Forelimb muscle (tissue), 1 donor: ENCODE measurements around the gene DNAJC17. TPM values are rescaled to one million over a fixed set of nuclear protein-coding genes. Genes with fewer than 3 reads are reported as not detected.

Experiments used
- DNase-seq: peaks from one replicate; pipeline ENCODE4 v3.0.0-alpha.2; 2013; ENCODE audit warnings: low read depth
- polyA plus RNA-seq: library from polyadenylated mRNA; unstranded; fragments of 120-200 nt; gene quantifications from one replicate; pipeline ENCODE4 v1.2.1, GENCODE V29; 2013; ENCODE audit not compliant: insufficient read length

DNAJC17 gene
- polyA plus RNA-seq, 1 donor = 22.8 TPM

DNA sequence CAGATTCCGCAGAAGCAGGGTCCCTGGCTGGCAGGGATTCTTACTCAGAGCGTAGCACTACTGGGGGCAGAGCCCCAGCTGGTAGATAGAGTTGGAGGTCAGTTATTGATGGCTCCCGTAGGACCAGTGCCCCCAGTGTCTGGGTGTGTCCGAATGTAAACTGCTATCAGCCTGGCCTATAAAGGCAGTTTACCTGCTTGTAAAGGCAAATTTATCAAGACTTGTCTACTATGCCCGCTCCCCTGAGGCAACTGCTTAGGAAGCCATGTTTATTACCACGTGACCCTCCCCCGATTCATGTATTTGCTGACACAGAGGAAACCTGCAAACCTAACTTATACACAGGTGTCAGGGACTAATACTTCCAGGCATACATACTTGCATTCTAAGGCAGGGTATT, 21.8 kb upstream of the DNAJC17 start:
- no peak for DNase-seq

DNA sequence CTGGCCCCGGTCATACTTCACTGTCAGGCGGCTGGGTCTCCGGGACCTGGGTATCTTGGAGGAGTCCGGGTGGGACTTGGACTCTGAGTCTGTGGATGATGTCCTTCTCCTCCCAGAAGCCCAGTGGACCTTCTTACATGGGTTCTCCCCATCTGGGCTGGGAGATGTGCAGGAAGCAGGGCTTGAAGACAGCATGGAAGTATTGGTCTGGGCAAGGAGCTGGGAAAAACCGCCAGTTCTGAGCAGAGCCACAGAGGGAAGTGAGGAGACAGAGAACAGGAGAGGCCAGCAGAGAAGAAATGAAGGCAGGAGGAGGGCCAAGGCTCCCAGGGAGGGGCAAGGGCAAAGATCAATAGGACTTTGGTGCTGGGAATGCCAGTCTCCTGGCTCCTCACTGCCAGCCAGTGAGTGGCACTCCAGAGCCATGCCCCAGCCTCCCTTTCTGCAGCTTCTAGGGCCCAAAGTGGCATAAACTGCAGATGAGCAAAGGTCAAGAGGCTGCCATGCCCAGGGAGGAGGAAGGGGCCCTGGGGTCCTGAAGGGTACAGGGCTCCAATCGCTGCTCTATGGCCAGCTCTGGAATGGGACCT, 21.3 kb upstream of the DNAJC17 start, which contains the start of gene PPP1R14D:
PPP1R14D (minus strand) TSS at position 262 of the 590 bp plus-strand sequence; CDS start at position 195, 67 bp downstream.
- DNase-seq = no peak

DNA sequence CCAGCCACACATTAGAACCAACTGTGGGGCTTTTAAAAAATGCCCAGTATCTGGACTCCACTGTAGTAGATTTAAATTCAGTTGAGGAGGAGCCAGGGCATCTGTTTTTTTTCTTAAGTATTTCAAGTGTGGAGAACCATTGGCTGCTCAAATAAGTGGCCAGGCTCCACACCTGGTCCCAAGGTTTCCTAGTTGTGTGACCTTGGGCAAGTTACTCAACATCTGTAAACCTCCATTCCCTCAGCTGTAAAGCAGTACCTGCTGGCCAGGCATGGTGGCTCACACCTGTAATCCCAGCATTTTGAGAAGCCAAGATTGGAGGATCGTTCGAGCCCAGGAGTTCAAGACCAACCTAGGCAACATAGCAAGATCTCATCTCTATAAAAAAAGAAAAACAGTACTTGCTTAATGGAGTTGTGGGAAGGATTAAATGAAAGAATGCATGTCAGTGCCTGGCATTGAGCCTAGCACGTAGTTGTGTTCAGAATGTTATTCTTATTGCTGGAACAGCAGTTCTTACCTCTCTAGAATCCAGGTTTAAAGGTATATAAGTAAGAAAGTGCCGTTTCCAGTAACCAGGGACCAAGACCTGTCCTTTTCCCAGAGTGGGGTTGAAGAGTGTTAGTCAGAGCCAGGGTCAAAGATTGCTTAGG, 19.3 kb upstream of the DNAJC17 start:
- no peak for DNase-seq

DNA sequence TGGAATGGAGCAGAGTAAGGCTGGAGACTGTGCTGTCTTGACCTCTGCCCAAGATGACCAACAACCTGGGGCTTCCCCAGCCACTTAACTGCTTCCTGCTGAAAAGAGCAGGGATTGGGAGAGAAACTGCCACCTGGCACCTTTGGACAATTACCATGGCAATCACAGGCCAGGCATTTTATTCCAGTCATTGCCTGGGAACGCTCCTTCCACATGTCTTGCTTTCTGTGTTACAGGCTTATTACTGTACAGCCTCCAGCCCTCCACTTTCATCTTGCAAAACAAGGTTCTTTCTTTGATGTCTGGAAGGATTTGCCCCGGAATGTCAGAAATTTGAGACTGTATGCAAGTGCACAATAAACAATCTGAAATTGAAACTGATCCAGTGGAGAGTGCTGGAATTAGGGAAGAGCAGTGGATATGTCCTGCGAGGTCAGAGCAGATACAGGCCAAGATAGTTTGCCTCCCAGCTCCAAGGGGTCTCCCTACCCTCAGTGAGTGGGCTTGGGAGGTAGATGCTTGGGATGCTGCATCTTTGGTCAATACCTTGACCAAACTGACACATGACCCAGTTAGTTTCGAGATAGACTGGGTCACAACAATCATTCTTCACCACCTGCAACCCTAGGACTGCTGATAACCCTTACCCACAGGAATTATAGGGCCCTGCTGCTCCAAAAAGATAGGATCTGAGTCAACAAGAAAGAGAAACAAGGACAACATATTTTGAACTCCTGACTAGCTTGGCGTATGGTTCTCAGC, 18.6 kb upstream of the DNAJC17 start:
- DNase-seq = no peak

DNA sequence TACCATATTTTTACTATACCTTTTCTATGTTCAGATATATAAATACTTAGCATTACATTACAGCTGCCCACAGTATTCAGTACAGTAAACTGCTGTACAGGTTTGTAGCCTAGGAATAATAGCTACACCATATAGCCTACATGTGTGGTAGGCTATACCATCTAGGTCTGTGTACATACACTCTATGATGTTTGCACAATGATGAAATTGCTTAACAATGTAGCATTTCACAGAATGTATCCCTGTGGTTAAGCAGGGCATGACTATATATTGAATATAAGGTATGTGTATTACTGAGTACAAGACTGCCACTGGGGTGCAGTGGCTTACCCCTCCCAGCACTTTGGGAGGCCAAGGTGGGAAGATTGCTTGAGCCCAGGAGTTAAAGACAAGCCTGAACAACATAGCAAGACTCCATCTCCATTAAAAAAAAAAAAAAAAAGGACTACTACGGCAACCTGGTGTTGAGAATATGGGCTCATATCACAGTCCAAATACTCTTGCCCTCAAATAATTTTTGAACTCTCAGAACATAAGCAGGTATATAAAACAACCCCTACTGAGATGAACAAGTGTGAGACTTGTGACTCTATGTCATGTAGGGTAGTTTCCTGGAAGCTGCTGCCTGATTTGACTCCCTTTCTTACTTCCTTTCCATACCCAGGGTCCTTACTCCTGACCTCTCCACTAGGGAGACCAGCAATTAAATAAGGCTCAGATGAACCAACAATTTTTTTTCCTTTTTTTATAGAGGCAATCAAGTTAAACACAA, 16.5 kb upstream of the DNAJC17 start:
- no peak for DNase-seq

DNA sequence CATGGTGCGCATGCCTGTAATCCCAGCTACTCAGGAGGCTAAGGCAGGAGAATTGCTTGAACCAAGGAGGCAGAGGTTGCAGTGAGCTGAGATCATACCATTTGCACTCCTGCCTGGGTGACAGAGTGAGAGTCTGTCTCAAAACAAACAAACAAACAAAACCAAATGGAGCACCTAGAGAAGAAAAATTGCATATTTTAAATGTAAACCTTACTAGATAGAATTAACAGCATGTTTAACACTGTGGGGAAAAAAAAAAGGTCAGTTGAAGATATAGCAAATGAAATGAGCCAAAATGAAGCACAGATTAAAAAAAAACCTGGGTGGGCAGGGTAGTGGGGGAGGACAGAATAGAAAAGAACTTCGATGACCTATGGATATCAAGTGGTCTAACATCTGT, 13.9 kb upstream of the DNAJC17 start:
- DNase-seq = no peak

DNA sequence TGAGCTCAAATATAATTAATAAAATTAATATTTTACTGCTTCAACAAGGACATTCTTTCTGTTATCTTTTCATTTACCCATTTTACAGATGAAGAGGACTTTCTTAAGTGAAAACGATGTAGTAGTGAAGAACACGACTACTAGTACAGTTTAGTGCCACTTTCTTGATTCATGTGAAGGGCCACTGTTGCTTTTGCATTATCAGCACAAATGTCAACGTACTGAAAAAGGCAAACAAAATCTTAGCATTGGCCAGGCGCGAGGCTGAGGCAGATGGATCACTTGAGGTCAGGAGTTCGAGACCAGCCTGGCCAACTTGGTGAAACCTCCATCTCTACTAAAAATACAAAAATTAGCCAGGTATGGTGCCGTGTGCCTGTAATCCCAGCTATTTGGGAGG, 11.8 kb upstream of the DNAJC17 start:
- DNase-seq = no peak

DNA sequence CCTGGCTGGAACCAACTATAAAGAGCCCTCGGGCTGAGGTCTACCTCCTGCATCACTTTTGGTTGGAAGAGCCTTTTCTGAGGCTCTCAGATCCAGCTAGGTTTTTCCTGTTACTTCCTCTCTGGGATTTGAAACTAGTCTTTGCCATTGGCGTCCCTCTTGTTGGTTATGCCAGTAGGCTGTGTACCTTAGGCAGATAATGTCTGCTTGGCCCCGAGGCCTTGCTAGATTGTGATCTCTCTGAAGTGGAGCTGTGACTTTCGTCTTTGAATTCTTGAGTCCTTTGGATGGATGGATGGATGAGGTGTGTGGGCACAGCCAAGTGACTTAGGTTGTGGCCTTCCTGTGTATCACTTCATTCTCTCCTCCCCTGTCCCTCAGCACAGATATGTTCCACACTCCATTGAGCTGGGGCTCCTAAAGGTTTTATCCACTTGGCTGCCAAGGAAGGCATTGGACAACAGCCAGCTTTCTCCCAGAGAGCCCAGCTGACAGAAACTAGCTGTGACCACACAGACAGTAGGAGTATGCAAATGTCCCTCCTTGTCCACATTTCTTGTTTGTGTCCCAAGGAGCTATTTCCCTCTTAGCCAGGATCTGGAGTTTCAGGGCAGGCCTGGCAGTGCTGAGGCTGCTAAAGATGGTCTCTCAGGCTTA, 7.9 kb upstream of the DNAJC17 start:
- DNase-seq = no peak

DNA sequence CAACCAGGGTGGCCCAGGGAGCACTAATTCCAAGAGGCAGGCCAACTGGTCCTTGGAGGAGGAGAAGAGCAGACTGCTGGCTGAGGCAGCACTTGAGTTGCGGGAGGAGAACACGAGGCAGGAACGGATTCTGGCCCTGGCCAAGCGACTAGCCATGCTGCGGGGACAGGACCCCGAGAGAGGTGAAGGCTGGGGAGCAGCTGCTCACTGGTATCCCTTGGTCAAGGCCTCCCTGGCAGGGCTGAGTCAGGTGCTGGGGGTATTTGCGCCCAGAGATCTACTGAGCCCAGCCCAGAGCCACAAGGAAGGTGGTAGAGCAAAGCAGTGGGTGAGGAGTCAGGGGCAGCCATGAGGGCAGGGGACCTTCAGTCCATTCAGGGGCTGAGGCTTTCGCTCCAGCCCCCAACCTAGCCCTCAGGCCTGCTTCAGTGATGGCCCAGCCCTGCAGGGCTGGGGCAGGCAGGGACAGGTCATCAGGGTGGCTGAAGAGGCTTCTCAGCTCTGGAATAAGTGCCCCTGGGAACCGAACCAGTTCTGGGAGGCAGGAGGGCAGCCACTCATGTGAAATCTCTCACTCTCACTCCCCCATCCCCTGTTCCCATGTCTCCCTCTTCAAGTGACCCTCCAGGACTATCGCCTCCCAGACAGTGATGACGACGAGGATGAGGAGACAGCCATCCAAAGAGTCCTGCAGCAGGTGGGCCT, 5.6 kb upstream of the DNAJC17 start:
- DNase-seq = no peak

DNA sequence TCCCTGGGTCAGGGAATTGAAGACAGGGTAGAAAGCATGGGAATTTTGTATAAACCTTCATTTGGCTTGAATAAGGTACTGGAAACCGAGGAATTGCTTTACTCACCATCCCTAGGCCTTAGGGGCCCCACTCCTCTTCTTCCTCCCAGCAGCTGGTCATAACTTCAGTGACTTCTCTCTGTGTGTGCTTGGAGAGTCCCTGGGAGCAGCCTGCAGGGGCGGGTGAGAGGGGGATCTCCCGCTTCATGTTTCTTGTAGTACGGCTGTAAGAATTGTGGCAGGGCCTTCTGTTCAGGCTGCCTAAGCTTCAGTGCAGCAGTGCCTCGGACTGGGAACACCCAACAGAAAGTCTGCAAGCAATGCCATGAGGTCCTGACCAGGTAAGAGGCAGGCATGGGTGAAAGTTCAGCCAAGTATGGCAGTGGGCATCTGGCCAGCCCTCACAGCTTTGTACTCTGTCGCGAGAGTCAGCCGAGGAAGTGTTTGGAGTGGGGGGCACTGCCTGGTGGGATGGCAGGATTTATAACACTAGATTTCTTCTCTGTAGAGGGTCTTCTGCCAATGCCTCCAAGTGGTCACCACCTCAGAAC, 1.7 kb upstream of the DNAJC17 start:
- DNase-seq = no peak

DNA sequence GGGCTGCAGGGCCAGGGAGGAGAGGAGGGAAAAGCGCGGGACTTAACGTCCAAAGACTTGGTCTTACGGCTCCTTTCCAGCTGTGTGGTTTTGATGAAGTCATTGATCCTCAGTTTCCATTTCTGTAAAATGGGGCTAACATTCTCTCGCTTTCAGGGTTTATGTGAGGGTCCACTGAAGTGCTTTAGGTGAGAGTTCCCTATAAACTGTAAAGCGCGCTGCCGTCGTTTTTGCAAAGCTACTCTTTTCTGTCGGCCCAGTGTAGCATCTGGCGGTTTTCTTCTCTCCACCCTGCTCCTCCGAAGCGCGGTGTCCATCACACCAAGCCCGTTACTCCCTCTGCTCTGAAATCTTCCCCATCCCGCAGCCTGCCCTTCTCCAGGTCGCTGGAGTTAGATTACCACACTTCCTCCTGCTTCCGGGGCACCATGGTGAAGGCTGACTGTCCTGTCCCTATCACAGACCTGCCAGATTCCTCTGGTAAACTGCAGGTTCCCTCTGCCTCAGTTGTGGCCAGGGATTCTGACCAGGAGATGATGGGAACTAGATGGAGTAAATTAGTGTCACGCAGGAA, 702 bp upstream of the DNAJC17 start:
- no peak for DNase-seq

DNA sequence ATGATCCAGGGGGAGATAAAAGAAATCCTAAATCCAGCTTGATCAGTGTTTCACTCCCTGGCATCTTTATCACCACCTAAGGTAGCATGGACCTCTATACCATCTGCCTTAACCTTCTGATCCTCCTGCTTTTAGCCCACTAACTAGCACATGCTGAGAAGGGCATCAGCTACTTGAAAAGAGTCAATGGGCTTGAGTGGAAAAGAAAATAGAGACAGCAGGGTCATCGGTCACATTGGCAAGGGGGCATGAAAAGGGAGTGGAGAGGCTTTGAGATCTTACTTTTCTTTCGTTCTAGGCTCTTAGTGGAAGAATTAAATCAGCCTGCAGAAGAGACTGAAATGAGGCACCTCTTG, 623 bp downstream of the DNAJC17 start:
- no peak for DNase-seq

DNA sequence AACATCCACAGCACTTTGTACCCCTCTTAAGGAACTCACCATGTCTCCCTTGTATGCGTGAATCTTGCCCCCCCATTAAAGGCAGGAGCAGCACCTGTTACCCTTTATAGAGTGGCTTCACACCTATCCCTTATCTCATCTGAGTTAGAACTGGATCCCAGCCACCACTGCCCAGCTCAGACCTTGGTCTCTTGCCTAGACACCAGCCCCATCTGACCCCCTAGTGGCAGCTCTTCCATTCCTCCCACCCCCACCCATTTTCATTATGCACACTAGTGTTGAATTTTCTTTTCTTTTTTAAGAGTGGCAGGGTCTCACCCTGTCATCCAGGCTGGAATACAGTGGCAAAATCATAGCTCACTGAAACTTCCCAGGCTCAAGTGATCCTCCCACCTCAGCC, 3.6 kb downstream of the DNAJC17 start:
- no peak for DNase-seq

DNA sequence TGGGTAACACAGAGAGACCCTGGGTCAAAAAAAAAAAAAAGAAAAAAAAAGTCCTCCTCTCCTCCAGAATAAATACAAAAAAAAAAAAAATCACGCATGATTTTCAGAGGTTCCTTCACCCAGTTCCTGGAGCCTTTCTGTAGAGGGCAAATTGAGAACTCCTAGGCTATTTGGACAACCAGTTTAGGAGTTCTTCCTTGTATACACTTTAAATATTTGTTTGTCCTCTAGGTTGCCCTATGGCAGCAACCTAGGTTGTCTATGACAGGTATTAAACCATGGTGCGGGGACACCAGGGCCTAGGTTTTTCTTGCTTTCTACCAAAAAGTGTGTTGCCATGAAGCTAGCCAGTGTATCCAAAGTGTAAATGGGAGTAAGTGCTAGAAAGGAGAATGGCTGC, 4.2 kb downstream of the DNAJC17 start:
- DNase-seq = no peak

DNA sequence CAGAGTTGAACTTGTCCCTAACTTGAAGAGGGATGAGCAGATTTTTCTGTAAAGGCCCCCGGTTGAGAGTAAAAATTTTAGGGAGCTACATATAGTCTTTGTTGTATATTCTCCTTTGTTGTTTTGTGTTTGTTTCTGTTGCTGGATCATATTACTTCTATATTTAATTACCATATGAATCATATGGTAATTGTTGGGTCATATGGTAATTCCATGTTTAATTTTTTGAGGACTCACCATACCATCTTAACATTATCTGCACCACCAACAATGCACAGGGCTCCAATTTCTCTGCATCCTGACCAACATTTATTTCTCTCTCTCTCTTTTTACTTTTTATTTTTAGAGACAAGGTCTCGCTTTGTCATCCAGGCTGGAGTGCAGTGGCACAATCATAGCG, 7.8 kb downstream of the DNAJC17 start:
- DNase-seq = no peak

DNA sequence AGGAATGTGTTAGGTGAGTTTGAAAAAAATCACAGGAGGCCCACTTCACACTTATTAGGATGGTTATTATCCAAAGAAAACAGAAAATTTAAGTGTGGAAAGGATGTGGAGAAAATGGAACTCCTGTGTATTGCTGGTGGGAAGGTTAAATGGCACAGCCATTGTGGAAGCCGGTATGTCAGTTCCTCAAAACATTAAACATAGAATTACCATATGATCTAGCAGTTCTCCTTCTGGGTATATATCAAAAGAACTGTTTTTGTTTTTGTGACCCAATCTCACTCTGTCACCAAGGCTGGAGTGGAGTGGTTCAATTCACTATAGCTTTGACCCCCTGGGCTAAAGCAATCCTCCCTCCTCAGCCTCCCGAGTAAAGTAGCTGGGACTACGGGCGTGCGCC, 10.8 kb downstream of the DNAJC17 start:
- DNase-seq = no peak

DNA sequence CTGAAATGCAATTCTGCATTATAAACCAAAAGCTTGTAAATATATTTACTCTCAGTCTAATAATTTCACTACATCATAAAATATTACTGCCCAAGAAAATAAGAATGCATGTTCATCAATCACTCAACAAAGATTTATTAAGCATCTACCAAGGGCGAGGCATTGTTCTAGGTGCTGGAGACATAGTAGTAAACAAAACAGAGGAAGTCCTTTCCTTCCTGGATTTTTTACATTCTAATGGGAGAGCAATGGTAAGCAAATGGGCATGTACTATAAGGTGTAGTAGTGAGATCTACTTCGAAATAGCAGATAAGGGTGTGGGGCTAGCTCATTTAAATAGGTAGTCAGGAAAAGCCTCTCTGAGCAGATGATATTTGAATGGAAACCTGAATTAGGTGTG, 11.2 kb downstream of the DNAJC17 start:
- no peak for DNase-seq

DNA sequence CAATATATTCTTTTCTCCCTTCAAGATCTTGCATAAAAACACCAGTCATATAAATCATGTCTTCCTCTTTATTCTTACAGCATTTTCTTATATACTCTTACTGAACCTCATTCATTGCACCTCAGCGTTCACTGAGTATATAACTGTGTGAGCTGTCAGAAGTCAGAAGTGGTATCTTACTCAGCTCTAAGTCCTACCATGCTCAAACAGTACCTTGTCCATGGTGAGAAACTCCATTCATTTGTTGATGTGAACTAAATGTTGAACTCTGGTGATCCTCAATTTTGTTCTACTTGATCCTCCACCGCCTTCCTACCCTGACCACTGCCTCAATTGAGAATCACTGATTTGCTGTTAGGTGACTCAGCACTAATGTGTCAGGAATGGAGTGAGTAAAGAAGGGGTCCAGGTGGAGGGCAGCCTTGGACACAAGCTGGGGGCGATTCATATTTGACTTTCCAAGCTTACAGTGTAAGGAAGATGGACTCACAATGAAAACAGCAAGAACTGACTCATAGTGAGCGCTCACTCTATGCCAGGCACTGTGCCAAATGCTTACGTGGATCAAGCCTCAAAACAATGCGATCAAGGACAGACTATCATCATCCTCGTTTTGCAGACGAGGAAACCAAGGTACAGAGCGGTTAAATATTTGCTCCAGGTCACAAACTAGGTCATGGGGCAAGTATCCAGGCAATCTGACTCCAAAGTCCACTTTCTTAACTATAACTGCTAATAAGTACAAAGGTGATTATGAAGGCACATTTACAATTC, 13.9 kb downstream of the DNAJC17 start:
- no peak for DNase-seq

DNA sequence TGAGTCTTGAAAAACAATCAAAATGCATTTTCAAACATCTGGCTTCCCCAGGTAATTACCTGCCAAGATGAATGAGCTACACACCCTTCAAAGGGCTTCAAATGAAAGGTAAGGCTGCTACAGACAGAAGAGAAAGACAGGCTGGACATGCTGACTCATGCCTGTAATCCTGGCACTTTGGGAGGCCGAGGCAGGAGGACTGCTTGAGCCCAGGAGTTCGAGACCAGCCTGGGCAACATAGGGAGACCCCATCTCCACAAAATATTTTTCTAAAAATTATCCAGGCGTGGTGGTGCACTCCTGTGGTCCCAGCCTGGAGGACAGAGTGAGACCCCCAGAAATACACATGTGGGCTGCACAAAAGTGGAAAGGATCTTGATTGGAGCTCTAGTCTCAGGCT, 14.9 kb downstream of the DNAJC17 start:
- no peak for DNase-seq

DNA sequence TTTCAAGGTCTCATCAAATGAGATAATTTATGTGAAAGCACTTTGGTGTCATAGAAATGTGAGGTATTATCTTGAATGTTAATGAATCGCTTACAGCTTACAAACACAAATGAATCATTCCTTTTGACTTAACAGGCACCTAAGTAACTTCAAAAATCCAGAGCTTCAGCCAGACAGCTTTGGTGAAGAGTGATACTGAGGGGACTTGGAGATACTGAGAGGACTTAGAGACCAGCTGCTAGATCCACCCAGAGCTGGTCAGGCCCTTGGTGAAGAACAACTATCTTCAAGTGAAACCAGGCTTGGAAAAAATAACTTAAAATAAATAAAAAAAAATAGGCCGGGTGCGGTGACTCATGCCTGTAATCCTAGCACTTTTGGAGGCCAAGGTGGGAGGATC, 16.6 kb downstream of the DNAJC17 start:
- no peak for DNase-seq
